ENCODE measurements around the gene LMAN1.

DNA sequence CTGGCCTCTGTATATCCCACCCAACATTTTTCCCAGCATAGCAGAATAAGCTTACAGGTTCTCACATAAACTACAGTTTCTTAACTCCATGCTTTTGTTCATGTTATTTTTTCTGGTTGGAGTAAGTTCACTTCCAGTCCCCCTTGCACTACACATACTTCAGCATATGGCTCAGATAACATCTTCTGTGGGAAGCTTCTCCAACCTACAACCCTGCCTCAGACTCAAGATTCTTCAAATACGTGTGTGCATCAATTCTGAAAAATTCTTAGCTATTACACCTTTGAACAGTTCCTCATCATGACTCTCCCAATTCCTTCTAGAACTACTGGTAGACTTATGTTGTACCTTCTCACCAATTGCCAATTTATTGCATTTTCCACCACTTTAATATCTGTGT lies 33.1 kb downstream of the LMAN1 start:
- TF ChIP-seq POLR2A (IDR thresholded peaks at IDR 0.05), result no peak
- TF ChIP-seq, protein P1, sequence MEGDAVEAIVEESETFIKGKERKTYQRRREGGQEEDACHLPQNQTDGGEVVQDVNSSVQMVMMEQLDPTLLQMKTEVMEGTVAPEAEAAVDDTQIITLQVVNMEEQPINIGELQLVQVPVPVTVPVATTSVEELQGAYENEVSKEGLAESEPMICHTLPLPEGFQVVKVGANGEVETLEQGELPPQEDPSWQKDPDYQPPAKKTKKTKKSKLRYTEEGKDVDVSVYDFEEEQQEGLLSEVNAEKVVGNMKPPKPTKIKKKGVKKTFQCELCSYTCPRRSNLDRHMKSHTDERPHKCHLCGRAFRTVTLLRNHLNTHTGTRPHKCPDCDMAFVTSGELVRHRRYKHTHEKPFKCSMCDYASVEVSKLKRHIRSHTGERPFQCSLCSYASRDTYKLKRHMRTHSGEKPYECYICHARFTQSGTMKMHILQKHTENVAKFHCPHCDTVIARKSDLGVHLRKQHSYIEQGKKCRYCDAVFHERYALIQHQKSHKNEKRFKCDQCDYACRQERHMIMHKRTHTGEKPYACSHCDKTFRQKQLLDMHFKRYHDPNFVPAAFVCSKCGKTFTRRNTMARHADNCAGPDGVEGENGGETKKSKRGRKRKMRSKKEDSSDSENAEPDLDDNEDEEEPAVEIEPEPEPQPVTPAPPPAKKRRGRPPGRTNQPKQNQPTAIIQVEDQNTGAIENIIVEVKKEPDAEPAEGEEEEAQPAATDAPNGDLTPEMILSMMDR (IDR thresholded peaks at IDR 0.05), result no peak

Data from esophagus squamous epithelium (tissue), 4 donors.